T47D (cell line): ENCODE data around the gene FNIP2.
"Not testable (repeated sequence)": the region's sequence is repeated elsewhere in the genome, so short reads cannot be mapped to it uniquely, and the experiment has no call there.

ENCODE experiments used
- DNase-seq, 2 experiments: peaks; one replicate each; pipeline versions ENCODE4 v3.0.0 to v3.0.0-alpha.2; 2011 to 2012; ENCODE audit warnings: low read depth in 1 of 2, low spot score in 1 of 2
- JUND ChIP-seq: IDR thresholded peaks from 2 replicates; pipeline ENCODE4 v1.6.1; 2012; ENCODE audit warnings: low read depth
- in situ Hi-C: cut with HindIII; loops from 2 replicates; pipeline ENCODE4 v1.10.0; 2016; ENCODE audit warnings: low sequenced_read_pairs, low pct_unique_long_range_greater_than_20kb

FNIP2 gene

GRCh38 chr4:158750379-158750778 is 18.4 kb upstream of the FNIP2 start:
- DNase-seq: no peak
- no peak for TF ChIP-seq JUND
- in situ Hi-C loops: no loop called here

DNA sequence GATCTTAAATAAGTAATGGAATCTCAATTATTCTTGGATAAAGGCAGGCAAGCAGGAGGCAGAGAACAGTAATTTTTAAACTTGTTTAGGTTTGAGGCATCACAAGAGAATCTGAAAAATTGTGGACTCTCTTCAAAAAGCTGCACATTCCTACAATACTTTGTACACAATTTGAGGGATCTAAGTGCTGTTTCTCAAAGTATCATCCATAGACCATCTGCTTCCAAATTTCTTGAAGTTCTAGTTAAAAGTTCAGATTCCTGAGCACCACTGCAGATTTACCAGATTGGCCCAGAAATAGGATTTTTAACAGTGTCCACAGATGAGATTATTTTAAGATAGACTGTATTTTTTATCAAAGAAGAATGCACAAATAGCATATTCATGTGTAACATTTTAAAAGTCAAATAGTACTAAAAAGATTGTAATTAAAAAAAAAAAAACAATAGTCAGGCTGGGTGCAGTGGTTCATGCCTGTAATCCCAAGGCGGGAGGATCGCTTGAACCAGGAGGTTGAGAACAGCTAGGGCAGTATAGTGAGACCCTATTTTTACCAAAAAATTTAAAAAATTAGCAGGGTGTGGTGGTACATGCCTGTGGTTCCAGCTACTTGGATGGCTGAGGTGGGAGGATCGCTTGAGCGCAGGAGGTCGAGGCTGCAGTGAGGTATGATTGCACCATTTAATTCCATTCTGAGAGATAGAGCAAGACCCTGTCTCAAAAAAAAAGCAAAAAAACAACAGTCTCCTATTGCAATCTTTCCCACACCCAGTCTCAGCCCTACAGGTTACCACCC is 14.2 kb upstream of the FNIP2 start:
- TF ChIP-seq JUND: no peak
- in situ Hi-C loops: no loop called here
- DNase-seq: no peak

DNA sequence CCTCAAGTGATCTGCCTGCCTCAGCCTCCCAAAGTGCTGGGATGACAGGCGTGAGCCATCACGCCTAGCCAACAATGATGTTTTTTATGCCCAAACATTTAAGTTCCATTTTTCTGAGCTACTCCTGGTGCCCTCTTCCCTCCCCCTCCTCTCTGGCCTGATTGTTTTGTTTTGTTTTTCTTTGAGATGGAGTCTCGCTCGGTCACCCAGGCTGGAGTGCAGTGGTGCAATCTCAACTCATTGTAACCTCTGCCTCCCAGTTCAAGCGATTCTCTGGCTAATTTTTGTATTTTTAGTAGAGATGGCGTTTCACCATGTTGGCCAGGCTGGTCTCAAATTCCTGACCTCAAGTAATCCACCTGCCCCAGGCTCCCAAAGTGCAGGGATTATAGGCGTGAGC is 13.0 kb upstream of the FNIP2 start:
- DNase-seq, in situ Hi-C loops: not testable (repeated sequence)

DNA sequence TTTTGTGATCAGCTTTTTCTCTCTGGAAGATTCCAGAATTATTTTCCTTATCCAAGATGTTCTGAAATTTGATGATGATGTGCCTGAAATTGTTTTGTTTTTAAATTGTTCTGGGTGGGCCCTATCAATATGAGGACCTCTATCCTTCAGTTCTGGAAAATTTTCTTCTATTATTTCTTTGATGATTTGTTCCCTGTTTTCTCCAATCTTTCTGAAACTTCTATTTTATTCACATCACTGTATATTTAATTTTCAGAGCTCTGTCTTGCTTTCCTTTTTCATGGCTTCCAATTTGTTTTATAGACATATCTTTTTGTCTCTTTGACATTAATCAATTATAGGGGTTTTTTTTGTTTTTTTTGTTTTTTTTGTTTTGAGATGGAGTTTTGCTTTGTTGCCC is 12.2 kb upstream of the FNIP2 start:
- in situ Hi-C loops: no loop called here
- TF ChIP-seq JUND: no peak
- no peak for DNase-seq

GRCh38 chr4:158758142-158758541 is 10.7 kb upstream of the FNIP2 start:
- in situ Hi-C loops: no loop called here
- DNase-seq: no peak
- TF ChIP-seq JUND: no peak

DNA sequence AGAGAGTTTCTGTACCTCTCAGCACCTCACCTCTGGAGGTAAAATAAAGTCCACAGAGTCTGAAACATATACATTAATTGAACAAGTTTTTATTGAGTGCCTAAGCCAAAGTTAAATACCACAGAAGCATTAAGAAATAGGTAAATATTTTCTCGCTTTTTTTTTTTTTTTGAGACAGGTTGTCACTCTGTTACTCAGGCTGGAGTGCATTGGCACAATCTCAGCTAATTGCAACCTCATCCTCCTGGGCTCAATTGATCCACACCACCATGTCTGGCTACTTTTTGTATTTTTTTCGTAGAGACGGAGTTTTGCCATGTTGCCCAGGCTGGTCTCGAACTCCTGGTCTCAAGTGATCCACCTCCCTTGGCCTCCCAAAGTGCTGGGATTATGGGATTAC is 10.1 kb upstream of the FNIP2 start:
- no peak for TF ChIP-seq JUND
- no peak for DNase-seq
- in situ Hi-C loops: no loop called here

DNA sequence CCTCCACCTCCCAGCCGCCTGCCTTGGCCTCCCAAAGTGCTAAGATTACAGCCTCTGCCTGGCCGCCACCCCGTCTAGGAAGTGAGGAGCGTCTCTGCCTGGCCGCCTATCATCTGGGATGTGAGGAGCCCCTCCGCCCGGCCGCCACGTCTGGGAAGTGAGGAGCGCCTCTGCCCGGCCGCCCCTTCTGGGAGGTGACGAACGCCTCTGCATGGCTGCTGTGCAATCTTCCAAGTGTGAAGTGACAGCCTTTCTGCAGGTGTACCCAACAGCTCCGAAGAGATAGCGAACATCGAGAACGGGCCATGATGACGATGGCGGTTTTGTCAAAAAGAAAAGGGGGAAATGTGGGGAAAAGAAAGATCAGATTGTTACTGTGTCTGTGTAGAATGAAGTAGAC is 9.3 kb upstream of the FNIP2 start:
- not testable (repeated sequence) for DNase-seq

DNA sequence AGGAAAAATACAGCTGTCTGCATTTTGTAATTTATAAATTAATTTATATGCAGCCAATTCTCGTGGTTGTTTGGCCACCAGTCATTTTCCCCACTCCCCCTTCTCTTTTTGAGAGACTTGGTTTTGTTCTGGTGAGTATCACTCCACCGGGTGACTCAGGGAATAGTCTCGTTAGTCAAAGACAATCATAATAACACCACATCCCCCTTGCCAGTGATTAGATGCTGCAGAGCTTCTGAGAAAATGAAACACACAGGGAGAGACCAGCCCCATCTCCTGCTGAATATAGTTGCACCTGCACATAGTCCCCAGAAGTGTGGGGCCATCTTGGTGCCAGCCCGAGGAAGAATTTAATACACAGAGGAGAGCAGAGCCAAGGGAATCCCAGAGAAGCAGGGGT is 8.0 kb upstream of the FNIP2 start:
- in situ Hi-C loops: no loop called here
- no peak for DNase-seq
- no peak for TF ChIP-seq JUND

More for the DNA sequence above, 9.3 kb upstream of the FNIP2 start:
- in situ Hi-C loops: not testable (repeated sequence)

- in situ Hi-C loops: no loop called here
- TF ChIP-seq JUND: no peak
- no peak for DNase-seq
These were observed 6.3 kb upstream of the FNIP2 start for GRCh38 chr4:158762553-158762952.

DNA sequence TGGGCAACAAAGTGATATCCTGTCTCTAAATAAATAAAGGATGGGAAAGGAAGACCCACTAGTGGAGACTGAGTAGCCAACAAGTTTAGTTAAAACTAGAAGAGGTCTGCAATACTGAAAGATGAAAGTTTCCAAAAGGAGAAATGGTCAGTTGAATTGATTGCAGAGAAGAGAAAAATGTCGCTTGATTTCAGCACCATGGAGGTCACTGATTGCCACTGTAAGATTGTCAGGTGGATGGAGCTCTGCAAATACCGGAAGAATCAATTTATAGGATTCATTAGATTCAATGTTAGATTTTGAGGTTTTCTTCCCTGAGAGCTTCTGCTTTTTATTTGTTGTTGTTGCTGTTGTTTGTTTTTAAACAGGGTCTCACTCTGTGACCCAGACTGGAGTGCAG is 5.4 kb upstream of the FNIP2 start:
- TF ChIP-seq JUND: no peak
- DNase-seq: no peak
- in situ Hi-C loops: no loop called here

DNA sequence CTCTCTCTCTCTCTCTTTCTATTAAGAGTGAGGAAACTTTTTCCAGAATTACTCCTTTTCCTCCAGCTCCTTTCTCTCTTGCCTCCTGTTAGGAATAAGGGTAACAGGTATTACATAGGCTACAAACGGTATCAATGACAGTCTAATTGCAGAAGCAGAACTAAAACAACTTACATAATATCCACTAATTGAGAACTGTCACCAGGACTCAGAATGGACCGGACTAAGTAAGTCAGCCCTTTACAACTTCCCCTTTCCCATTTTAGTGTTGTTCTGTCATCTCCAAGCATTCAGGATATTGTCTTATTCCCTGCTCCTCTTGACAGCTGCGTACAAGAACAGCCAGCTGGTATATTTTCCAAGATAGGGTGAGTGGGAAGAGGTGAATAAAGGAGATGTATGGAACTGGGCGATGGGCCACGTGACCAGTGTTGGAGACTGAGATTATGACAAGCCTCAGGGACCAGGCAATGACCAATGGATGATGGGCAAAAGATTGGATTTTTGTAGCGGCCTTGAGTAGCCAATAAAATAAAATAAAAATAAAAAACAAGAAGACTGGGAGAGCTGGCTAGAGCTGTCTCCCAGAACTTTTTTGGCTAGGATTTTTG is 2.3 kb upstream of the FNIP2 start:
- in situ Hi-C loops: no loop called here

DNA sequence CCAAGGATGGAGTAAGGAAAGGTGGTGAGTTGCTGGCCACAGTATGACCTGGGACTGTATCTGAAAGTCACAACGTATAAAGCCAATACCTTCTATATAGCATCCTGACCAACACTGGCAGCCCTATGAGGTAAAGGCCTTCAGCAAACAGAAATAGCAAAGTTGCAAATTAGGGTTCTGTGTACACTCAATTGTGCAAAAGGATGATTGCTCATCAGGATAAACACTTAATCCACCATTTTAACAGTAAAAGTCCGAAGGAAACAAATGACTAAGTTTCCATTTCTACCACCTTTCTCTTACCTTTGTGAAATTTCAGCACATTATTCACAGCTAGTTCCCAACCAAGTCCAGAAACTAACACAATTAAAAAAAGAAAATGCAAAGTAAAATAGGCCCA is 1.4 kb upstream of the FNIP2 start:
- no peak for TF ChIP-seq JUND
- DNase-seq: no peak
- in situ Hi-C loops: no loop called here

More for the DNA sequence above, 2.3 kb upstream of the FNIP2 start:
- no peak for DNase-seq
- TF ChIP-seq JUND: no peak

- in situ Hi-C loops: no loop called here
- peak in 1 of 2 experiments; percentile 13 for DNase-seq
- no peak for TF ChIP-seq JUND
These were observed 522 bp downstream of the FNIP2 start for GRCh38 chr4:158769175-158769921.
